K562 (cell line): ENCODE measurements around the gene VILL. TPM values are rescaled to one million over a fixed set of nuclear protein-coding genes. Genes with fewer than 3 reads are reported as not detected.

Experiments used
- ATAC-seq: fragments of 200-7000 bp; cut with Tn5 transposase; 3 replicates; pipeline ENCODE4 v1.9.1; 2020; ENCODE audit warnings: moderate library complexity
- BruUV-seq: library from RNA; stranded (reverse); fragments of 400-500 nt; replicated peaks from 2 replicates; lab custom pipeline; 2021; lab: Mats Ljungman, UMichigan
- CTCF ChIA-PET: fragments of 300-600 bp; formaldehyde crosslinking; extraction: SDS; loops from one replicate; lab custom pipeline; 2021; ENCODE audit warnings: low intra/inter-chr PET ratio; lab: Yijun Ruan, JAX
- POLR2A ChIA-PET: fragments of 300-600, 350-650 bp; sonication (Branson Sonifier 250); formaldehyde crosslinking; extraction: SDS; loops from one replicate; lab custom pipeline; 2021; ENCODE audit warnings: antibody characterized with exemption, inconsistent platforms; lab: Yijun Ruan, JAX
- DNase-seq, 4 experiments: peaks; one replicate each; pipeline versions ENCODE4 v3.0.0 to v3.0.0-alpha.2; 2011 to 2018; ENCODE audit warnings: low spot score in 3 of 4, mixed read lengths in 3 of 4; ENCODE audit errors: extremely low read depth in 1 of 4
- FAIRE-seq: peaks from 2 replicates; lab custom pipeline; 2011; peaks lifted over from hg19 to GRCh38; lab: Jason Lieb, UNC
- H2AFZ ChIP-seq: 2 replicates; pipeline ENCODE4 v1.6.0; 2011; ENCODE audit warnings: low read depth, low read length, control low read depth, inconsistent platforms
- H3K27ac ChIP-seq: fragments of 200-600 bp; 3 replicates; pipeline ENCODE4 v1.8.0; 2011; ENCODE audit warnings: low read depth, mild to moderate bottlenecking, control low read depth, inconsistent platforms, low read length, moderate library complexity, mixed read lengths; ENCODE audit errors: extremely low read depth
- H3K27me3 ChIP-seq, 2 experiments: fragments of 300-600 bp in 1 of 2; 2 replicates in 1 of 2; 3 replicates in 1 of 2; pipeline versions ENCODE4 v1.6.0 to v1.8.0; 2011; ENCODE audit warnings: inconsistent platforms in 2 of 2, low read length in 2 of 2, mild to moderate bottlenecking in 1 of 2, mixed read lengths in 1 of 2, moderate library complexity in 1 of 2; ENCODE audit not compliant: control insufficient read depth in 2 of 2, insufficient read depth in 2 of 2
- H3K36me3 ChIP-seq: fragments of 300-600 bp; 3 replicates; pipeline ENCODE4 v1.8.0; 2011; ENCODE audit warnings: mild to moderate bottlenecking, low read length, inconsistent platforms; ENCODE audit not compliant: control insufficient read depth, insufficient read depth
- H3K4me1 ChIP-seq, 2 experiments: fragments of 200-600 bp in 1 of 2; replicated peaks in 1 of 2; 2 replicates in 1 of 2; 3 replicates in 1 of 2; pipeline versions ENCODE4 v1.5.1 to v1.8.0; 2011; ENCODE audit warnings: inconsistent platforms in 2 of 2, low read length in 2 of 2, mild to moderate bottlenecking in 1 of 2, mixed read lengths in 1 of 2, moderate library complexity in 1 of 2; ENCODE audit not compliant: control insufficient read depth in 2 of 2, insufficient read depth in 2 of 2
- H3K4me2 ChIP-seq: 2 replicates; pipeline ENCODE4 v1.6.1; 2011; ENCODE audit warnings: low read length, control low read depth, inconsistent platforms, mixed read lengths; ENCODE audit not compliant: insufficient read depth
- H3K4me3 ChIP-seq: fragments of 200-600 bp; sonication (generic), shearing (Covaris generic); 2 replicates; pipeline ENCODE4 v1.5.1; 2016; ENCODE audit warnings: control low read depth, inconsistent platforms
- H3K79me2 ChIP-seq: fragments of 200-600 bp; 3 replicates; pipeline ENCODE4 v1.8.0; 2011; ENCODE audit warnings: low read length, inconsistent platforms; ENCODE audit not compliant: control insufficient read depth, insufficient read depth
- H3K9ac ChIP-seq, 2 experiments: 2 replicates each; pipeline versions ENCODE4 v1.6.0 to v1.6.1; 2011; ENCODE audit warnings: low read depth in 2 of 2, low read length in 2 of 2, control low read depth in 1 of 2, inconsistent platforms in 1 of 2, mild to moderate bottlenecking in 1 of 2, mixed read lengths in 1 of 2; ENCODE audit not compliant: insufficient read depth in 1 of 2
- H3K9me1 ChIP-seq: one replicate; pipeline ENCODE4 v1.6.0; 2011; ENCODE audit warnings: inconsistent platforms, mild to moderate bottlenecking, low read length, moderate library complexity; ENCODE audit not compliant: control insufficient read depth, insufficient read depth
- H3K9me3 ChIP-seq: replicated peaks from 2 replicates; pipeline ENCODE4 v1.5.1; 2011; ENCODE audit warnings: low read depth, low read length, inconsistent platforms; ENCODE audit not compliant: control insufficient read depth, insufficient read depth
- H4K20me1 ChIP-seq: replicated peaks from 2 replicates; pipeline ENCODE4 v1.6.1; 2011; ENCODE audit warnings: low read length, inconsistent platforms, mixed read lengths; ENCODE audit not compliant: control insufficient read depth, insufficient read depth
- AFF4 ChIP-seq: sonication (generic); formaldehyde crosslinking; IDR thresholded peaks from 2 replicates; pipeline ENCODE4 v1.8.0; 2023; ENCODE audit warnings: mild to moderate bottlenecking, missing genetic modification reagents
- GATAD2A ChIP-seq: fragments of 450-650 bp; IDR thresholded peaks from 2 replicates; pipeline ENCODE4 v1.6.1; 2017
- KAT7 ChIP-seq: sonication (generic); formaldehyde crosslinking; IDR thresholded peaks from 2 replicates; pipeline ENCODE4 v1.8.0; 2022; ENCODE audit warnings: missing genetic modification reagents, mild to moderate bottlenecking, borderline replicate concordance
- LARP7 ChIP-seq: fragments of 450-650 bp; IDR thresholded peaks from 2 replicates; pipeline ENCODE4 v1.6.1; 2016
- MYNN ChIP-seq, 2 experiments: sonication (generic); formaldehyde crosslinking in 1 of 2; IDR thresholded peaks; 2 replicates each; pipeline versions ENCODE4 v1.5.0 to v1.6.1; 2016 to 2020; ENCODE audit warnings: antibody characterized with exemption in 1 of 2, missing genetic modification reagents in 1 of 2
- NFIC ChIP-seq: fragments of 450-650 bp; IDR thresholded peaks from 2 replicates; pipeline ENCODE4 v1.6.1; 2017; ENCODE audit warnings: mild to moderate bottlenecking, inconsistent platforms
- POLR2A ChIP-seq: fragments of 450-650 bp; conservative IDR thresholded peaks from 2 replicates; pipeline ENCODE4 v1.6.1; 2016
- POLR2G ChIP-seq: fragments of 200-400 bp; formaldehyde crosslinking; IDR thresholded peaks from 2 replicates; pipeline ENCODE4 v1.6.1; 2017; ENCODE audit warnings: low read depth, mild to moderate bottlenecking, antibody characterized with exemption, low read length, moderate library complexity
- ZFP91 ChIP-seq: sonication (generic); formaldehyde crosslinking; IDR thresholded peaks from 2 replicates; pipeline ENCODE4 v1.8.0; 2022; ENCODE audit warnings: mild to moderate bottlenecking, missing genetic modification reagents
- ZNF324 ChIP-seq: fragments of 250-450 bp; sonication (Bioruptor Pico); IDR thresholded peaks from 2 replicates; pipeline ENCODE4 v1.4.0; 2020; ENCODE audit warnings: mild to moderate bottlenecking
- ZNF644 ChIP-seq: fragments of 200-800 bp; sonication (Bioruptor generic); IDR thresholded peaks from 2 replicates; pipeline ENCODE4 v1.6.1; 2016; ENCODE audit warnings: low read depth, missing genetic modification characterization, missing compliant biosample characterization
- WGBS: fragments of 100-300 bp; shearing (Covaris generic); methylation state at CpG from one replicate; pipeline ENCODE4 v1.1.6; 2016; ENCODE audit warnings: low coverage, mixed read lengths; ENCODE audit not compliant: insufficient coverage; ENCODE audit errors: missing lambda C conversion rate; 5-methylcytosine and 5-hydroxymethylcytosine counted together
- in situ Hi-C: fragments of 300-500 bp; cut with MboI; formaldehyde crosslinking; loops from 4 replicates; pipeline ENCODE4 v1.15.0; 2018; ENCODE audit warnings: inconsistent platforms, mixed read lengths
- intact Hi-C: fragments of 100-400 bp; cut with micrococcal nuclease; formaldehyde crosslinking; loops from 2 replicates; pipeline ENCODE4 v1.14.2; 2022
- polyA plus RNA-seq, 8 experiments: library from polyadenylated mRNA; depleted of rRNA in 4 of 8; stranded (reverse) in 5 of 8; unstranded in 3 of 8; fragments of >200 nt; fragmentation: Nextera tagmentation in 2 of 8; fragmentation: Illumina TruSeq in 1 of 8; extraction: Ambion mirVana in 2 of 8; extraction: Trizol in 1 of 8; gene quantifications; 2 replicates each; pipeline versions ENCODE4 v1.2.1 to v1.2.3, GENCODE V29; 2011 to 2014; ENCODE audit warnings: inconsistent platforms in 1 of 8, missing spikeins in 1 of 8
- total RNA-seq, 7 experiments: library from RNA; depleted of rRNA in 6 of 7; stranded (reverse); fragments of >200 nt in 6 of 7; fragmentation: Illumina TruSeq in 2 of 7; extraction: Trizol in 2 of 7; gene quantifications; 2 replicates each; pipeline versions ENCODE4 v1.2.1 to v1.2.3, GENCODE V29; 2011 to 2021; ENCODE audit warnings: low replicate concordance in 1 of 7
- TF ChIP-seq, protein P1 (sequence below): sonication (generic); formaldehyde crosslinking; IDR thresholded peaks from 2 replicates; pipeline ENCODE4 v1.8.1; 2023; ENCODE audit warnings: missing genetic modification reagents, mild to moderate bottlenecking, borderline replicate concordance

VILL gene
- total and polyA plus RNA-seq, 9 of the 15 experiments (the other 6 are each of a cell fraction or from before 2014, with no cell fraction given), result 0.11 to 16.0 (median 8.8) TPM

- no peak for FAIRE-seq
- Histone ChIP-seq H3K79me2 (no peaks in the 10 kb centered on the region), H3K4me3 (no peak overlapping the region), H3K9me1 (peaks cover 10% of the 10 kb centered on the region), H3K4me1 (peaks cover 6 to 50% of the 10 kb centered on the region in 2 experiments; a peak in 4 of 5 replicates), H4K20me1 (peaks cover 14% of the 10 kb centered on the region), H3K9ac (no peak overlapping the region), H2AFZ (no peak overlapping the region), H3K9me3 (no peaks in the 10 kb centered on the region), H3K27ac (no peak overlapping the region), H3K36me3 (peaks cover 78% of the 10 kb centered on the region), H3K4me2 (no peak overlapping the region), H3K27me3 (no peaks in the 10 kb centered on the region)
- intact Hi-C loops, result no loop called here
- WGBS, result 96% methylated on average over 19 of the region's 19 CpGs
- in situ Hi-C loops, result no loop called here
- no peak for ATAC-seq
- BruUV-seq, result no TSS peak
- ChIA-PET POLR2A (interaction anchor here (0.7 kb wide), 1 partner anchor 28 kb away, joined by 5 read pairs; no protein-coding TSS in a partner anchor), CTCF (no interaction called here)
- no peak for DNase-seq
- TF ChIP-seq ZNF324 (CRISPR knock-in tag), result no peak
- 0 out of 2 replicates have a peak, but pooled peaks have one; percentile 15 for TF ChIP-seq MYNN (IDR thresholded peaks at IDR 0.05)
- no peak for TF ChIP-seq MYNN (CRISPR knock-in tag; IDR thresholded peaks at IDR 0.05)
- peak; percentile 64 for TF ChIP-seq POLR2G
- TF ChIP-seq ZNF644 (tag), result no peak
- TF ChIP-seq LARP7, result no peak
- TF ChIP-seq POLR2A, result peak; percentile 25; the same call in 1 of the 2 replicates
- 0 out of 2 replicates have a peak, but pooled peaks have one; percentile 19 for TF ChIP-seq NFIC
- TF ChIP-seq KAT7, result no peak
- no peak for TF ChIP-seq AFF4 (CRISPR knock-in tag)
- TF ChIP-seq GATAD2A, result no peak
- no peak for TF ChIP-seq ZFP91 (CRISPR knock-in tag)
- TF ChIP-seq, protein P1, sequence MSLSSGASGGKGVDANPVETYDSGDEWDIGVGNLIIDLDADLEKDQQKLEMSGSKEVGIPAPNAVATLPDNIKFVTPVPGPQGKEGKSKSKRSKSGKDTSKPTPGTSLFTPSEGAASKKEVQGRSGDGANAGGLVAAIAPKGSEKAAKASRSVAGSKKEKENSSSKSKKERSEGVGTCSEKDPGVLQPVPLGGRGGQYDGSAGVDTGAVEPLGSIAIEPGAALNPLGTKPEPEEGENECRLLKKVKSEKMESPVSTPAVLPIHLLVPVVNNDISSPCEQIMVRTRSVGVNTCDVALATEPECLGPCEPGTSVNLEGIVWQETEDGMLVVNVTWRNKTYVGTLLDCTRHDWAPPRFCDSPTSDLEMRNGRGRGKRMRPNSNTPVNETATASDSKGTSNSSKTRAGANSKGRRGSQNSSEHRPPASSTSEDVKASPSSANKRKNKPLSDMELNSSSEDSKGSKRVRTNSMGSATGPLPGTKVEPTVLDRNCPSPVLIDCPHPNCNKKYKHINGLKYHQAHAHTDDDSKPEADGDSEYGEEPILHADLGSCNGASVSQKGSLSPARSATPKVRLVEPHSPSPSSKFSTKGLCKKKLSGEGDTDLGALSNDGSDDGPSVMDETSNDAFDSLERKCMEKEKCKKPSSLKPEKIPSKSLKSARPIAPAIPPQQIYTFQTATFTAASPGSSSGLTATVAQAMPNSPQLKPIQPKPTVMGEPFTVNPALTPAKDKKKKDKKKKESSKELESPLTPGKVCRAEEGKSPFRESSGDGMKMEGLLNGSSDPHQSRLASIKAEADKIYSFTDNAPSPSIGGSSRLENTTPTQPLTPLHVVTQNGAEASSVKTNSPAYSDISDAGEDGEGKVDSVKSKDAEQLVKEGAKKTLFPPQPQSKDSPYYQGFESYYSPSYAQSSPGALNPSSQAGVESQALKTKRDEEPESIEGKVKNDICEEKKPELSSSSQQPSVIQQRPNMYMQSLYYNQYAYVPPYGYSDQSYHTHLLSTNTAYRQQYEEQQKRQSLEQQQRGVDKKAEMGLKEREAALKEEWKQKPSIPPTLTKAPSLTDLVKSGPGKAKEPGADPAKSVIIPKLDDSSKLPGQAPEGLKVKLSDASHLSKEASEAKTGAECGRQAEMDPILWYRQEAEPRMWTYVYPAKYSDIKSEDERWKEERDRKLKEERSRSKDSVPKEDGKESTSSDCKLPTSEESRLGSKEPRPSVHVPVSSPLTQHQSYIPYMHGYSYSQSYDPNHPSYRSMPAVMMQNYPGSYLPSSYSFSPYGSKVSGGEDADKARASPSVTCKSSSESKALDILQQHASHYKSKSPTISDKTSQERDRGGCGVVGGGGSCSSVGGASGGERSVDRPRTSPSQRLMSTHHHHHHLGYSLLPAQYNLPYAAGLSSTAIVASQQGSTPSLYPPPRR (CRISPR knock-in tag), result no peak
Observed at GRCh38 chr3:38008191-38008701, 17.7 kb downstream of the VILL start.
